HG03135 (cell line): ENCODE results near the gene HIPK2.
"Not testable (repeated sequence)": the region's sequence is repeated elsewhere in the genome, so short reads cannot be mapped to it uniquely, and the experiment has no call there.

Experiments
- ATAC-seq: cut with Tn5 transposase; IDR thresholded peaks from one replicate; pipeline ENCODE4 v1.9.1; 2021; ENCODE audit warnings: mild to moderate bottlenecking, moderate library complexity; ENCODE audit not compliant: unreplicated experiment

Gene HIPK2

DNA sequence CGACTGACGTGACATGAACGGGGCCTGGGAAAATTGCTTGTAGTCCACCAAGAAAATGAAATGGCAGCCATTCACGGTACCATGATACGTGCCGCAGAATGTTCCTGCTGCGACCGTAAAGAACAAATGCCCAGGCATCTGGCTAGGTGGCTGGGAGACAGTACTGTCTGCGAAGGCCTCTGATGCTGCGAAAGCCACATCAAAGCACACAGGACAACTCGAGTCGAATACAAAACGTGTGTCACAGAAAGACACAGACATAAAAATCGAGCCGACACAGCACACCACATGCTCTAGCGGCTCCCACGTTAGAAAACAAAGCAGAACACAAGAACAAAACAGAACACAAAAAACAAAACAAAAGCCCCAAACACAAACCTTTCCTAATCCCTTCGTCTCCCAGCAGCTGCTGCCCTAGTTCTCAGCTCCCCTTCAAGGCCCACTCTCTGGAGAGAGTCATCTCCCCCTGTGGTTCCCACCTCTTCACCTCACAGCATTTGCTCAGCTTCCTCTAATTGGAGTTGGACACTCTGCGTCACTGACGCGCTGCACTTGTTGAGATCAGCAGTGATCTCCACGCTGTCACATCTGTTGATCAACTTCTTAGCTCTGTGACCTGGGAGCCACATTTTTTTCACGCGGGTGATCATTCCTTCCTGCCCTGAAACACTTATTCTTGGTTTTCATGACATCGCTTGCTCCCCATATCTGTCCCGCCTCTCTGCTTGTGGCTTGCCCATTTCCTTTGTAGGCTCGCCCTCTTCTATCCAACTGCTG lies 142.1 kb downstream of the HIPK2 start:
- ATAC-seq, result no peak

DNA sequence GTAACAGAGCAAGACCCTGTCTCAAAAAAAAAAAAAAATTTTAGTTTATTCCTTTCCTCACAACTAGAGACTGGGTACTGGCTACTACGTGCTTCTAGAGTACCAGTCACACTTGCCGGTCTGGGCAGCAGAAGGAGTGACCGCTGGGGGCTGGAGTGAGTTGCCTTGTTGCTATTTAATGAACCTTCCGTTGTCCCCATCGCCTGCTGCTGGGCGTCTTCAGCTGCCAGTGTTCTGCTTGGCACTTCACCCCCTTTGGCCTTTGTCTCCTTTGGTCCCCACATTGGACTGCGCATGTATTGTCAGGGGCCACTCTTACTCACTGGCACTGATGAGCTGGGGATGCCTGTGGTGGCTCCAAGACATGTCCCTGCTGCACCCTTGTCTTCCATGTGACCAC lies 143.7 kb downstream of the HIPK2 start:
- ATAC-seq, result no peak

- ATAC-seq, result no peak
Observed at GRCh38 chr7:139631520-139632031, 146.2 kb downstream of the HIPK2 start.

- ATAC-seq, result no peak
Observed at GRCh38 chr7:139630643-139631519, 146.9 kb downstream of the HIPK2 start.

GRCh38 chr7:139629392-139630082 lies 148.3 kb downstream of the HIPK2 start:
- no peak for ATAC-seq

- no peak for ATAC-seq
Observed at GRCh38 chr7:139627831-139628230, 150.0 kb downstream of the HIPK2 start.

- ATAC-seq, result no peak
Observed at GRCh38 chr7:139626817-139627216, 151.0 kb downstream of the HIPK2 start.

GRCh38 chr7:139623518-139623917 lies 154.3 kb downstream of the HIPK2 start:
- no peak for ATAC-seq

DNA sequence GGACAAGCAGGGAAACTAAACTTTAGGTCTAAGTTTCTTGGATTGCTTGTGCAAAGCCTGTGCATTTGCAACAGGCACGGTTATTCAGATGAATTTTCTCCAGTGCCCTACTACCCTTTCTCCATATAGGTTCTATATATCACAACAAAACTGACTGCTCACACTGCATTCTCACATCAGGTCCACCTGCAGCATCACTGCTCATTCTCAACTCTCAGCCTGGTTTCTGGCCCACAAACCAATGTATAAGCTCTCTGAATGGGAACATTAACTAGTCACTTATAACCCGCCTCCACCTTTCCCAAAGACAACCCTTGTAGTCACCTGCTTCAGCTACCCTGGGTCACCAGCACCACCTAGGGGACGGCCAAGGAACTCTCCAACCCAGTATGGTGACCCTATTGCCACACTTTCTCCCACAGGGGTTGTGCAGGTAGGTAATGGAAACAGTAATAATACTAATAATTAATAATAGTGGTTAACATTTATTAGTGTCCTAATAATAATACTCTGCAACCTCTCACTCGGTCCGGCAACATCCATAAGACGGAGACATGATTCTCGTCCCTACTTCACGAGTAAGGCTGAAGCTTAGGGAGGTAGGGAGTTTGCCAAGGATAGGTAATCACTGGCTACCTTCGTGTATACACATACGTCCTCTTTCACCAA lies 157.0 kb downstream of the HIPK2 start:
- peak; percentile 69 for ATAC-seq

GRCh38 chr7:139619367-139619657 lies 158.5 kb downstream of the HIPK2 start:
- ATAC-seq, result no peak

DNA sequence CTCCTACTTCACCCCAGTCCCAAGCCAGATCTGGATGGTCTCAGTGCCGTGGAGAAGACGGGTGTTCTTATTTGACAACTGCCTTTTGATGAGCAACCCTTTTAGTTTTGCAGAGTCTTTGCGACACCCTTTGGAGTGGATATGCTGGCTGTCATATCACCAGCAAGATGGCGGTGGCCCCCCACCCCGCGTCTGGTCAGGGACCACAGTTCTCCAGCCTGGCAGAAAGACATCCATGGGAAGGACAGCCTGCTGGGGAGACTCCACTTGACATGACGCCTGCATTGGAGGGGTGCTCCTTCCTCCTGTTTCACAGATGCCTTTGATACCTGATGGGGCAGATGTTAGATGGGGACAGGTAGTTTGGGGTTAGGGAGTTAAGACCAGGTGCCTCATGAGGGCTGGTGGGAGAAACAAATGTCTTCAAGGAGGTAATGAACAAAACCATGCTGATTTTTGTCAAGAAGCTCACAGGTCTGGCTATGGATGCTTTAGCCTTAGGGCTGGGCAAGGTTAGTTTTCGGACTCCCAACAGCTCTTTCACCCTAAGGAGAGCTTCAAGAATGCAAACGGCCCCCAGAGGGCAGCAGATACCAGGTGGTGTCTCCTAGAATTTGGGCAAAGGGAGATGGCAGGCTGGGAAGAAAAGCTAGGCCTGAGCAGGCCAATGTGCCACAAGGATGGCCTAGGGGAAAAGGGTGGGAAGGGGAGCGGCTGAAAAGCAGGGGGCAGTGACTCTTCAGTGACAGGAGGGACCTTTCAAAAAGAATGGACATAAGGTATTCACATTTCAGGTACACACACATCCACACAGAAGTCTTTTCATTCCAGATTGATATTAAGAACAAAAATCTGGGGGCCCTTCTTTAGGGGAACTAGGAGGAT lies 159.1 kb downstream of the HIPK2 start:
- no peak for ATAC-seq

DNA sequence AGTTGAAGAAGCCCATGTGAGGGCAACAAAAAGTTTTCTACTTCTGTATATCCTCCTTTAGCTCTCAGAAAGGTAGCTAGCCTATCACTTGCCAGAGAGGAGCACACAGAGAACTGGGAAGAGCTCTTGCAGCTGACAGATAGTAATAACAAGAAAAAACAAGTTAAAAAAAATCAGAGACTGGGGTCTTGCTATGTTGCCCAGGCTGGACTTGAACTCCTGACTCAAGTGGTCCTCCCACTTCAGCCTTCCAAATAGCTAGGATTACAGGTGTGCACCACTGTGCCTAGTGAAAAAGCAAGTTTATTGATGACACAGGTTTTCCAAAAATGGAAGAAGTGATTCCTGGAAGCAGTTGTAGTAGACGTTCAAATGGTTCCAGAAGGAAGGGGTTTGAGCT lies 160.7 kb downstream of the HIPK2 start:
- ATAC-seq, result no peak

DNA sequence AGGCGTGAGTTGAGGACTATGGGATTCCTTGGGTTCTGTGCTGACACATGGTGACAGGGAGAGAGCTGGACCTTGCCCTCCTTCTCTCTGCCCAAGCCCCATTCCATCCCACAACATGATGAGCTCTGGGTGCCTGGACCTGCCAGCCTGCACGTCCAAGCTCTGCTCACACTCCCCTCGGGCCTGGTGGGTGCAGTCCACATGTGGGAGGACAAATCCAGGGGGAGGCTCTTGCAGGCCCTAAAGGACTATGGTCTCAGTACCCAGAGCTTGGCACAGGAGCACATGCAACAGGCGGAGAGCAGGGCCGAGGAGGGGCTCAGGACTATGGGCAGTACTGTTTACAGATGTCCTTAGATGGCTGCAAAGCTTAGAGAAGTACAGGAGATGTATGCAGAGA lies 162.9 kb downstream of the HIPK2 start:
- no peak for ATAC-seq

DNA sequence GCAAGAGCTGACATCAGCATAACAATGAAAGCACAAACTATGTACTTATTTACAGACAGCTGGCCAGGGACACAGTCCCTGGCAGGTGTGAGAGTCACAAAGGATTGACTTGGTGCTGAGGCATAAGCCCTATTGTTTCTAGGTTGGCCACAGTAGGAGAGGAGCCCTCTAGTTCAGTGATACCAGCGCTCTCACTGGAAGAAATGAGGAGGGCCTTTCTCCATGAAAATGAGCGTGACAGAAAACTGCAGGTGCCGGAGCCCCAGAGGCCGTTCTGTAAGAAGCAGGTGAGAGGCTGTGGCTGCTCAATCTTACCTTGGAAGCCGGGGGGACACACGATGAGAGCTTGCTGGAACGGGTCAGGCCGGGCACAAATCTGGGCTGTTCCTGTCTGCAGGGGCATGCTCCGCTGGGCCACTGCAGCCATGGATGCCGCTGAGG lies 163.8 kb downstream of the HIPK2 start:
- ATAC-seq, result no peak

GRCh38 chr7:139611556-139611955 lies 166.2 kb downstream of the HIPK2 start:
- ATAC-seq, result not testable (repeated sequence)

DNA sequence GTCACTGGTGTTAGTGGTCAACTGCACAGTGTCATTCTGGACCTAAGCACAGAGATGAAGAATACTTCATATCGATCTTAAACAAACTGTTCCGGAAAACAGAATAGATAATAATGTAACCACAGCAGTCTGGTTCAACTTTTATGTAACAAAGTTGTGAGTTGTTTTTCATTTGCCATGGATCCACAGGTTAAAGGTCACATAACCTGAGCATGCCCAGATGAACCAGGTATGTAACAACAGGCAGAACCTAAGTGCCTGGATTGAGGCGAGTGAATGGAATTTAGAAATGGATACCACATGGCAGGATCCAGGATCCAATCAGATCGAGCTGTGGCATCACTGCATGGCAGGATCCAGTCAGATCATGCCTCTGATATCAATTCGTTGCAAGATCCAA lies 167.2 kb downstream of the HIPK2 start:
- ATAC-seq, result no peak

DNA sequence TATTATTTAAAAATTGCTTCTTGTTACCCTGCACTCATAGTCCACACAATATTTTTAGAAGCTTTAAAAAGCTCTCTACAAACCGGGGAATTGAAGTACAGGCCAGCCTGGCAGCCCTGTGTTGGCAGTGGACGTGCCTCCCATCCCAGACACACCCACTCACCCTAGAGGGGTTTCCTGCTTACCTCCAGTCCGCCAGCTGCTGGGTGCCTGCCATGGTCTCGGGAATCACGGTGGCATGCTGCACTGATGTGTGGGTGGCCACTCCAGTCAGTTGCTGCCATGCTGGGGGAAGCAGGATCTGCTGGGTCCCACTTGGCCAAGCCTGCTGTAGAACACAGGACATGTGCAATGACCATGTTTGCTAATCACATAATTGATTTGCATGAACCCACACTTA lies 173.9 kb downstream of the HIPK2 start:
- no peak for ATAC-seq

DNA sequence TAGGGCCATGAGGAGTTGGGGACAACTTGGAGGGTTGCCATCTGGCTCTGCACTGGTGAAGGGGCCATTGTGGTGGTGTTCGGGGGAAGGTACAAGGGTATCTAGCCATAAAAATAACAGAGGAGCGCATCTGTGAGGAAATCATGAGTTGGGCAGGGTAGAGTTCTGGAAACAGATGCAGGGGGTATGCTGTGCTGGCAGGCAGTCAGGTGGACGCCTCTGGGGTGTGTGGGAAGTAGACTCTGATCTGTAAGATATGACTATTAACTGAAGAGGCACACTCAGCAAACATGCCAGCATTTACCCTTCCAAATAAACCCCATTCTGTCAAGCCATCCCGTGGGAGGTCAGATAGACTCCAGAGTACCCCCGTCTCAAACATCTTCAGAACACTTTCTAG lies 174.5 kb downstream of the HIPK2 start:
- ATAC-seq, result no peak

- ATAC-seq, result no peak
Observed at GRCh38 chr7:139602143-139602722, 175.6 kb downstream of the HIPK2 start.

DNA sequence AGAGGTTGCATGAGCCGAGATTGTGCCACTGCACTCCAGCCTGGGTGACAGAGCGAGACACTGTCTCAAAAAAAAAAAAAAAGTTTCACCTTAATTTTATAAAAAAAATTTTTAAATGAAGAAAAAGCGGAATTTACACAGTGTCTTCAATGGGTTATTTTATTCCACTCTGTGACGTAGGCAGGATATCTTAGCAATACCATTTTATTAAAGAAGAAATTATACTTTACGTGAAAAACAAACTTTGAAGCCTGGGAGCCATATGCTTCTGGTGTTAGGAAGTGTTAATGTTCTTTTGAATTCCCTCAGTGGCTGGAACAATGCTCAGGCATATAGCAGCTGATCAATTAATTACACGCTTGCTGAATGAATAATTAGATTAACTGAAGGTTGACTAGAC lies 176.6 kb downstream of the HIPK2 start:
- ATAC-seq, result no peak
